ENCODE measurements around the gene ZNF280B.

GRCh38 chr22:22485524-22485923 is 23.0 kb downstream of the ZNF280B start:
- no peak for TF ChIP-seq CTCF (IDR thresholded peaks at IDR 0.05)
- TF ChIP-seq ZFX (IDR thresholded peaks at IDR 0.05; ENCODE audit: borderline replicate concordance), result no peak

Data from 22Rv1 (cell line).